ENCODE measurements around the gene MAP2K1.

- TF ChIP-seq CTCF (IDR thresholded peaks at IDR 0.05): no peak
- no peak for TF ChIP-seq CHD2 (IDR thresholded peaks at IDR 0.05; ENCODE audit: low read length, partially characterized antibody)
- TF ChIP-seq POLR2AphosphoS5 (IDR thresholded peaks at IDR 0.05; ENCODE audit: low read depth, low read length): no peak
- TF ChIP-seq EZH2phosphoT487 (IDR thresholded peaks at IDR 0.05; ENCODE audit: borderline replicate concordance, low read depth): no peak
- no peak for TF ChIP-seq USF2 (IDR thresholded peaks at IDR 0.05; ENCODE audit: borderline replicate concordance, low read depth, low read length)
- TF ChIP-seq TAF1 (IDR thresholded peaks at IDR 0.05; ENCODE audit: borderline replicate concordance, low read depth, low read length): no peak
Measured at GRCh38 chr15:66484539-66485112, 97.9 kb downstream of the MAP2K1 start.

Data from SK-N-SH (cell line).